Stomach (tissue), 4 donors: ENCODE measurements around the gene EFCAB12.
A peak's percentile ranks its signal among the peaks of the same experiment; 100 is the strongest.

Source experiments
- EP300 ChIP-seq: sonication (generic); formaldehyde crosslinking; IDR thresholded peaks from one replicate; pipeline ENCODE4 v1.6.1; 2017; ENCODE audit warnings: antibody characterized with exemption
- POLR2A ChIP-seq, 4 donors: fragments of 450-650 bp; IDR thresholded peaks; one replicate each; pipeline ENCODE4 v1.6.1; 2016; ENCODE audit warnings: antibody characterized with exemption in 4 of 4, control low read depth in 2 of 4, mild to moderate bottlenecking in 1 of 4, moderate library complexity in 1 of 4
- POLR2AphosphoS5 ChIP-seq, 3 donors: sonication (generic); formaldehyde crosslinking; IDR thresholded peaks; one replicate each; pipeline ENCODE4 v1.6.1; 2016; ENCODE audit warnings: antibody characterized with exemption in 3 of 3
- TF ChIP-seq, protein P1 (sequence below), 7 experiments: fragments of 450-650 bp in 4 of 7; fragments of 200-600 bp in 3 of 7; sonication (generic) in 3 of 7; IDR thresholded peaks; one replicate each; pipeline ENCODE4 v1.5.1; 2016 to 2019; ENCODE audit warnings: antibody characterized with exemption in 7 of 7, control low read depth in 2 of 7, mild to moderate bottlenecking in 1 of 7

DNA sequence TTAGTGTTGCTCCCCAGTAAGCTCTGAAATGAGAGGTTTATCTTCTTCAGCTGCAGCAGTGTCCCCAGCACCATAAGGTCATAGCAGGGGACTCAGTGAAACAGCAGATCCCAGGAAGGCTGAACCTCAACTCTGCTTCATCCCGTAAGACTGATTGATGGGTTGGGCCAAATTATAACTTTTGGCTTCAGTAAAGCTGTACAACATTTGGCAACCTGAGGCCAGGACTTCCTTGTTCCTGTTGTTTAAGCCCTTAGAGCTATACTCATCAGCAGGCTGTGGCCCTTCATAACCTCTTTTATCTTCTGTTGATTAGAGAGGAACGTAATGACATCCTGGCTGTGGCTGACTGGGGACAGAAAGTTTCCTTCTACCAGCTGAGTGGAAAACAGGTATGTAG lies 40.6 kb upstream of the EFCAB12 start:
- no peak for TF ChIP-seq POLR2A (IDR thresholded peaks at IDR 0.05)
- TF ChIP-seq, protein P1, sequence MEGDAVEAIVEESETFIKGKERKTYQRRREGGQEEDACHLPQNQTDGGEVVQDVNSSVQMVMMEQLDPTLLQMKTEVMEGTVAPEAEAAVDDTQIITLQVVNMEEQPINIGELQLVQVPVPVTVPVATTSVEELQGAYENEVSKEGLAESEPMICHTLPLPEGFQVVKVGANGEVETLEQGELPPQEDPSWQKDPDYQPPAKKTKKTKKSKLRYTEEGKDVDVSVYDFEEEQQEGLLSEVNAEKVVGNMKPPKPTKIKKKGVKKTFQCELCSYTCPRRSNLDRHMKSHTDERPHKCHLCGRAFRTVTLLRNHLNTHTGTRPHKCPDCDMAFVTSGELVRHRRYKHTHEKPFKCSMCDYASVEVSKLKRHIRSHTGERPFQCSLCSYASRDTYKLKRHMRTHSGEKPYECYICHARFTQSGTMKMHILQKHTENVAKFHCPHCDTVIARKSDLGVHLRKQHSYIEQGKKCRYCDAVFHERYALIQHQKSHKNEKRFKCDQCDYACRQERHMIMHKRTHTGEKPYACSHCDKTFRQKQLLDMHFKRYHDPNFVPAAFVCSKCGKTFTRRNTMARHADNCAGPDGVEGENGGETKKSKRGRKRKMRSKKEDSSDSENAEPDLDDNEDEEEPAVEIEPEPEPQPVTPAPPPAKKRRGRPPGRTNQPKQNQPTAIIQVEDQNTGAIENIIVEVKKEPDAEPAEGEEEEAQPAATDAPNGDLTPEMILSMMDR (IDR thresholded peaks at IDR 0.05) = no peak
- peak in 1 of 3 donors; percentile 68 for TF ChIP-seq POLR2AphosphoS5 (IDR thresholded peaks at IDR 0.05)
- TF ChIP-seq EP300 = no peak
